GM19099 (cell line): ENCODE data around the gene FAM76A.

Experiments
- POLR2A ChIP-seq: IDR thresholded peaks from 3 replicates; pipeline ENCODE4 v1.6.1; 2011; ENCODE audit warnings: low read depth; ENCODE audit not compliant: insufficient read length; ENCODE audit errors: extremely low read depth

FAM76A gene

GRCh38 chr1:27811741-27812500, 86.2 kb downstream of the FAM76A start:
- no peak for TF ChIP-seq POLR2A
